HUES64 (cell line): ENCODE measurements around the gene CASP4. TPM values are rescaled to one million over a fixed set of nuclear protein-coding genes. Genes with fewer than 3 reads are reported as not detected.
A peak's percentile ranks its signal among the peaks of the same experiment; 100 is the strongest.

Experiments used
- H3K27ac ChIP-seq: 2 replicates; pipeline ENCODE4 v1.7.0; 2013; ENCODE audit warnings: low read depth, low read length, inconsistent platforms
- H3K27me3 ChIP-seq: 2 replicates; pipeline ENCODE4 v1.6.1; 2013; ENCODE audit warnings: mild to moderate bottlenecking, low read length; ENCODE audit not compliant: insufficient read depth
- H3K36me3 ChIP-seq: 2 replicates; pipeline ENCODE4 v1.6.1; 2013; ENCODE audit warnings: mild to moderate bottlenecking, low read length; ENCODE audit not compliant: insufficient read depth
- H3K4me1 ChIP-seq: 2 replicates; pipeline ENCODE4 v1.6.1; 2013; ENCODE audit warnings: mild to moderate bottlenecking, low read length, moderate library complexity; ENCODE audit not compliant: insufficient read depth
- H3K4me3 ChIP-seq: 2 replicates; pipeline ENCODE4 v1.5.1; 2013; ENCODE audit warnings: mild to moderate bottlenecking, low read length, moderate library complexity
- H3K9ac ChIP-seq: 2 replicates; pipeline ENCODE4 v1.6.1; 2013; ENCODE audit warnings: mild to moderate bottlenecking, low read depth, low read length
- H3K9me3 ChIP-seq: 2 replicates; pipeline ENCODE4 v1.6.1; 2013; ENCODE audit warnings: low read depth, low read length; ENCODE audit not compliant: insufficient read depth
- WGBS: fragments of 150-250, 120-280 bp; methylation state at CpG from one replicate; pipeline ENCODE4 v1.1.7; 2013; ENCODE audit warnings: missing lambda C conversion rate; 5-methylcytosine and 5-hydroxymethylcytosine counted together
- polyA plus RNA-seq, 2 experiments: library from polyadenylated mRNA; stranded (reverse); fragments of 50-300 nt; gene quantifications; one replicate each; pipeline ENCODE4 v1.2.3, GENCODE V29; 2013

CASP4 gene
- not detected for polyA plus RNA-seq (2013, experiment 1 of 2)
- polyA plus RNA-seq (2013, experiment 2 of 2): not detected

GRCh38 chr11:104968355-104968855 lies at the start of gene CASP4:
CASP4 (minus strand) TSS chr11:104968574; CDS start chr11:104968525, 49 bp downstream.
- Histone ChIP-seq H3K36me3 (no peaks in the 10 kb centered on the region), H3K4me1 (peaks cover 6% of the 10 kb centered on the region; the same call in 1 of the 2 replicates), H3K27ac (no peak within 1 kb of the TSS), H3K9me3 (peaks cover 17% of the 10 kb centered on the region), H3K4me3 (no peak within 1 kb of the TSS; the same call in 1 of the 2 replicates), H3K27me3 (no peaks in the 10 kb centered on the region), H3K9ac (peak within 1 kb of the TSS; percentile 32; the same call in 1 of the 2 replicates)
- WGBS: 97% methylated on average over 4 of the region's 4 CpGs

- Histone ChIP-seq H3K27me3 (no peaks in the 10 kb centered on the region), H3K4me3 (no peak overlapping the region), H3K9ac (no peak overlapping the region), H3K36me3 (no peaks in the 10 kb centered on the region), H3K9me3 (no peaks in the 10 kb centered on the region), H3K4me1 (no peaks in the 10 kb centered on the region), H3K27ac (no peak overlapping the region)
Observed at GRCh38 chr11:105007463-105007862, 39.1 kb upstream of the CASP4 start.

- no peak overlapping the region for H3K27ac ChIP-seq
- no peak overlapping the region for H3K9ac ChIP-seq
- no peaks in the 10 kb centered on the region for H3K9me3 ChIP-seq
- no peaks in the 10 kb centered on the region for H3K36me3 ChIP-seq
- H3K4me1 ChIP-seq: no peaks in the 10 kb centered on the region
- WGBS: 93% methylated on average over 2 of the region's 3 CpGs
- no peak overlapping the region for H3K4me3 ChIP-seq
- no peaks in the 10 kb centered on the region for H3K27me3 ChIP-seq
Observed at GRCh38 chr11:105005451-105005845, 37.1 kb upstream of the CASP4 start.

- Histone ChIP-seq H3K27me3 (no peaks in the 10 kb centered on the region), H3K4me3 (no peak overlapping the region), H3K36me3 (no peaks in the 10 kb centered on the region), H3K4me1 (no peaks in the 10 kb centered on the region), H3K9ac (no peak overlapping the region), H3K27ac (no peak overlapping the region), H3K9me3 (no peaks in the 10 kb centered on the region)
- WGBS: 100% methylated on average over 2 of the region's 3 CpGs
Observed at GRCh38 chr11:105004021-105004420, 35.6 kb upstream of the CASP4 start.

- Histone ChIP-seq H3K9ac (no peak overlapping the region), H3K36me3 (no peaks in the 10 kb centered on the region), H3K4me3 (no peak overlapping the region), H3K27me3 (no peaks in the 10 kb centered on the region), H3K4me1 (no peaks in the 10 kb centered on the region), H3K27ac (no peak overlapping the region), H3K9me3 (no peaks in the 10 kb centered on the region)
- WGBS: 94% methylated on average over 2 of the region's 2 CpGs
Observed at GRCh38 chr11:105003151-105003550, 34.8 kb upstream of the CASP4 start.

GRCh38 chr11:105000797-105001196 lies 32.4 kb upstream of the CASP4 start:
- 83% methylated on average over 7 of the region's 7 CpGs for WGBS
- no peaks in the 10 kb centered on the region for H3K36me3 ChIP-seq

GRCh38 chr11:105000167-105000566 lies 31.8 kb upstream of the CASP4 start:
- no peak overlapping the region for H3K9ac ChIP-seq
- H3K4me1 ChIP-seq: no peaks in the 10 kb centered on the region
- WGBS: 95% methylated on average over 5 of the region's 5 CpGs
- H3K27ac ChIP-seq: no peak overlapping the region
- no peaks in the 10 kb centered on the region for H3K36me3 ChIP-seq
- no peaks in the 10 kb centered on the region for H3K27me3 ChIP-seq
- no peak overlapping the region for H3K4me3 ChIP-seq
- H3K9me3 ChIP-seq: no peaks in the 10 kb centered on the region

More at GRCh38 chr11:105000797-105001196, 32.4 kb upstream of the CASP4 start:
- Histone ChIP-seq H3K4me3 (no peak overlapping the region), H3K27ac (no peak overlapping the region), H3K9ac (no peak overlapping the region), H3K4me1 (no peaks in the 10 kb centered on the region), H3K27me3 (no peaks in the 10 kb centered on the region), H3K9me3 (no peaks in the 10 kb centered on the region)

- Histone ChIP-seq H3K9ac (no peak overlapping the region), H3K36me3 (no peaks in the 10 kb centered on the region), H3K4me3 (no peak overlapping the region), H3K4me1 (no peaks in the 10 kb centered on the region), H3K27ac (no peak overlapping the region), H3K9me3 (no peaks in the 10 kb centered on the region), H3K27me3 (no peaks in the 10 kb centered on the region)
- WGBS: 100% methylated on average over 1 of the region's 1 CpG
Observed at GRCh38 chr11:104999721-105000120, 31.3 kb upstream of the CASP4 start.

- Histone ChIP-seq H3K4me3 (no peak overlapping the region), H3K36me3 (no peaks in the 10 kb centered on the region), H3K4me1 (no peaks in the 10 kb centered on the region), H3K27me3 (no peaks in the 10 kb centered on the region), H3K9ac (no peak overlapping the region), H3K9me3 (no peaks in the 10 kb centered on the region), H3K27ac (no peak overlapping the region)
- WGBS: 94% methylated on average over 6 of the region's 6 CpGs
Observed at GRCh38 chr11:104997288-104997687, 28.9 kb upstream of the CASP4 start.

- no peak overlapping the region for H3K4me3 ChIP-seq
- no peaks in the 10 kb centered on the region for H3K9me3 ChIP-seq
- H3K36me3 ChIP-seq: no peaks in the 10 kb centered on the region
- no peaks in the 10 kb centered on the region for H3K27me3 ChIP-seq
- no peak overlapping the region for H3K9ac ChIP-seq
- WGBS: 92% methylated on average over 2 of the region's 2 CpGs
- no peaks in the 10 kb centered on the region for H3K4me1 ChIP-seq
- no peak overlapping the region for H3K27ac ChIP-seq
Observed at GRCh38 chr11:104995001-104995408, 26.6 kb upstream of the CASP4 start.

- WGBS: 67% methylated on average over 1 of the region's 1 CpG
- Histone ChIP-seq H3K4me1 (no peaks in the 10 kb centered on the region), H3K36me3 (no peaks in the 10 kb centered on the region), H3K9ac (no peak overlapping the region), H3K4me3 (no peak overlapping the region), H3K27me3 (no peaks in the 10 kb centered on the region), H3K27ac (no peak overlapping the region), H3K9me3 (peaks cover 3% of the 10 kb centered on the region; the same call in 1 of the 2 replicates)
Observed at GRCh38 chr11:104992781-104993180, 24.4 kb upstream of the CASP4 start.

GRCh38 chr11:104991994-104992393 lies 23.6 kb upstream of the CASP4 start:
- Histone ChIP-seq H3K27me3 (no peaks in the 10 kb centered on the region), H3K9ac (no peak overlapping the region), H3K27ac (no peak overlapping the region), H3K4me1 (no peaks in the 10 kb centered on the region), H3K9me3 (peaks cover 3% of the 10 kb centered on the region; the same call in 1 of the 2 replicates), H3K36me3 (no peaks in the 10 kb centered on the region), H3K4me3 (no peak overlapping the region)
- WGBS: 96% methylated on average over 4 of the region's 4 CpGs
